Activated CD4-positive, alpha-beta T cell treated with anti-CD3 and anti-CD28 coated beads, Interleukin-2, amount 50 U/mL, for 48 hours (primary cell): ENCODE data around the gene ST6GALNAC3.
"Not testable (repeated sequence)": the region's sequence is repeated elsewhere in the genome, so short reads cannot be mapped to it uniquely, and the experiment has no call there.

Experiments
- DNase-seq, 2 experiments: peaks; one replicate each; pipeline ENCODE4 v3.0.0-alpha.2; 2020

The ST6GALNAC3 gene

GRCh38 chr1:76075877-76076276, 1.3 kb downstream of the ST6GALNAC3 start:
- DNase-seq = no peak

GRCh38 chr1:76079475-76080227, 5.1 kb downstream of the ST6GALNAC3 start:
- DNase-seq = no peak

- no peak for DNase-seq
Measured at GRCh38 chr1:76080552-76081079, 6.1 kb downstream of the ST6GALNAC3 start.

- DNase-seq = no peak
Measured at GRCh38 chr1:76082062-76082461, 7.5 kb downstream of the ST6GALNAC3 start.

GRCh38 chr1:76083189-76083588, 8.6 kb downstream of the ST6GALNAC3 start:
- DNase-seq = no peak

- no peak for DNase-seq
Measured at GRCh38 chr1:76084029-76084627, 9.6 kb downstream of the ST6GALNAC3 start.

GRCh38 chr1:76084685-76085084, 10.1 kb downstream of the ST6GALNAC3 start:
- no peak for DNase-seq

- DNase-seq = no peak
Measured at GRCh38 chr1:76086109-76086508, 11.6 kb downstream of the ST6GALNAC3 start.

GRCh38 chr1:76086597-76086996, 12.1 kb downstream of the ST6GALNAC3 start:
- DNase-seq = no peak

- no peak for DNase-seq
Measured at GRCh38 chr1:76090283-76091203, 16.0 kb downstream of the ST6GALNAC3 start.

GRCh38 chr1:76092812-76093211, 18.3 kb downstream of the ST6GALNAC3 start:
- no peak for DNase-seq

- no peak for DNase-seq
Measured at GRCh38 chr1:76093522-76094312, 19.2 kb downstream of the ST6GALNAC3 start.

GRCh38 chr1:76095802-76096201, 21.3 kb downstream of the ST6GALNAC3 start:
- no peak for DNase-seq

GRCh38 chr1:76097064-76097463, 22.5 kb downstream of the ST6GALNAC3 start:
- DNase-seq = not testable (repeated sequence)

- DNase-seq = no peak
Measured at GRCh38 chr1:76098845-76099244, 24.3 kb downstream of the ST6GALNAC3 start.

GRCh38 chr1:76101548-76101947, 27.0 kb downstream of the ST6GALNAC3 start:
- no peak for DNase-seq

- no peak for DNase-seq
Measured at GRCh38 chr1:76102046-76102445, 27.5 kb downstream of the ST6GALNAC3 start.

GRCh38 chr1:76103034-76103433, 28.5 kb downstream of the ST6GALNAC3 start:
- no peak for DNase-seq

GRCh38 chr1:76105372-76105771, 30.8 kb downstream of the ST6GALNAC3 start:
- DNase-seq = no peak

GRCh38 chr1:76106251-76106650, 31.7 kb downstream of the ST6GALNAC3 start:
- DNase-seq = no peak

GRCh38 chr1:76106719-76107235, 32.2 kb downstream of the ST6GALNAC3 start:
- no peak for DNase-seq

- DNase-seq = no peak
Measured at GRCh38 chr1:76109404-76109803, 34.9 kb downstream of the ST6GALNAC3 start.
